Type B pancreatic cell (in vitro differentiated cells): ENCODE measurements around the gene PPARA. TPM values are rescaled to one million over a fixed set of nuclear protein-coding genes. Genes with fewer than 3 reads are reported as not detected.

Source experiments
- DNase-seq: peaks from one replicate; pipeline ENCODE4 v3.0.0; 2021; ENCODE audit warnings: mixed read lengths; ENCODE audit not compliant: unreplicated experiment; ENCODE audit errors: extremely low spot score
- H3K27ac Mint-ChIP-seq: 2 replicates; pipeline ENCODE4 v1.8.0; 2021; ENCODE audit warnings: mild to moderate bottlenecking, mixed read lengths
- H3K27me3 Mint-ChIP-seq: 2 replicates; pipeline ENCODE4 v1.8.0; 2021; ENCODE audit warnings: mixed read lengths
- H3K36me3 Mint-ChIP-seq: 2 replicates; pipeline ENCODE4 v1.8.0; 2021; ENCODE audit warnings: mixed read lengths
- H3K4me1 Mint-ChIP-seq: one replicate; pipeline ENCODE4 v1.8.0; 2021; ENCODE audit warnings: mixed read lengths; ENCODE audit not compliant: unreplicated experiment
- H3K4me3 Mint-ChIP-seq: 2 replicates; pipeline ENCODE4 v1.8.0; 2021; ENCODE audit warnings: mild to moderate bottlenecking, mixed read lengths
- H3K9me3 Mint-ChIP-seq: 2 replicates; pipeline ENCODE4 v1.8.0; 2021; ENCODE audit warnings: mixed read lengths
- CTCF ChIP-seq: fragments of 200-600 bp; sonication (generic); conservative IDR thresholded peaks from 2 replicates; pipeline ENCODE4 v1.5.0; 2021; ENCODE audit warnings: antibody characterized with exemption, mild to moderate bottlenecking
- total RNA-seq: library from RNA; stranded (reverse); gene quantifications from 2 replicates; pipeline ENCODE4 v1.2.1, GENCODE V29; 2021; ENCODE audit warnings: low replicate concordance

PPARA gene
- total RNA-seq, 1 donor from 2014 or later, result 22.7 TPM

- Mint-ChIP-seq H3K27me3 (no peaks in the 10 kb centered on the region), H3K27ac (no peak overlapping the region)
- no peak for DNase-seq
These were observed 34.4 kb upstream of the PPARA start for GRCh38 chr22:46115755-46116490.

GRCh38 chr22:46116491-46116958 lies 33.8 kb upstream of the PPARA start:
- peak; percentile 84 for TF ChIP-seq CTCF
- Mint-ChIP-seq H3K9me3 (no peaks in the 10 kb centered on the region), H3K27ac (no peak overlapping the region), H3K4me1 (no peaks in the 10 kb centered on the region), H3K36me3 (no peaks in the 10 kb centered on the region), H3K27me3 (no peaks in the 10 kb centered on the region), H3K4me3 (no peak overlapping the region)
- DNase-seq, result peak; percentile 93

More at GRCh38 chr22:46115755-46116490, 34.4 kb upstream of the PPARA start:
- no peaks in the 10 kb centered on the region for H3K4me1 Mint-ChIP-seq
- H3K36me3 Mint-ChIP-seq, result no peaks in the 10 kb centered on the region
- TF ChIP-seq CTCF, result no peak
- no peaks in the 10 kb centered on the region for H3K9me3 Mint-ChIP-seq
- no peak overlapping the region for H3K4me3 Mint-ChIP-seq

- H3K4me3 Mint-ChIP-seq, result no peak overlapping the region
- H3K27ac Mint-ChIP-seq, result no peak overlapping the region
- no peaks in the 10 kb centered on the region for H3K27me3 Mint-ChIP-seq
- no peaks in the 10 kb centered on the region for H3K9me3 Mint-ChIP-seq
- no peak for TF ChIP-seq CTCF
- H3K36me3 Mint-ChIP-seq, result no peaks in the 10 kb centered on the region
- no peak for DNase-seq
- no peaks in the 10 kb centered on the region for H3K4me1 Mint-ChIP-seq
These were observed 32.8 kb upstream of the PPARA start for GRCh38 chr22:46117206-46118199.

- Mint-ChIP-seq H3K4me1 (no peaks in the 10 kb centered on the region), H3K9me3 (no peaks in the 10 kb centered on the region), H3K4me3 (no peak overlapping the region), H3K36me3 (no peaks in the 10 kb centered on the region), H3K27ac (no peak overlapping the region), H3K27me3 (no peaks in the 10 kb centered on the region)
- DNase-seq, result no peak
- TF ChIP-seq CTCF, result no peak
These were observed 31.1 kb upstream of the PPARA start for GRCh38 chr22:46119093-46119728.

- H3K27ac Mint-ChIP-seq, result no peak overlapping the region
- no peak for TF ChIP-seq CTCF
- H3K27me3 Mint-ChIP-seq, result no peaks in the 10 kb centered on the region
- no peaks in the 10 kb centered on the region for H3K36me3 Mint-ChIP-seq
- no peak overlapping the region for H3K4me3 Mint-ChIP-seq
- no peaks in the 10 kb centered on the region for H3K4me1 Mint-ChIP-seq
- H3K9me3 Mint-ChIP-seq, result no peaks in the 10 kb centered on the region
- DNase-seq, result no peak
These were observed 30.5 kb upstream of the PPARA start for GRCh38 chr22:46119729-46120419.
